K562 (cell line): ENCODE measurements around the gene CNP. TPM values are rescaled to one million over a fixed set of nuclear protein-coding genes. Genes with fewer than 3 reads are reported as not detected.

Experiments used
- BRF1 ChIP-seq: IDR thresholded peaks from 3 replicates; pipeline ENCODE4 v1.6.1; 2011; ENCODE audit warnings: borderline replicate concordance, mild to moderate bottlenecking; ENCODE audit not compliant: insufficient read length; ENCODE audit errors: extremely low read depth
- CHD2 ChIP-seq: IDR thresholded peaks from 2 replicates; pipeline ENCODE4 v1.6.1; 2011; ENCODE audit warnings: low read depth, low read length
- EGR1 ChIP-seq: fragments of 450-650 bp; conservative IDR thresholded peaks from 2 replicates; pipeline ENCODE4 v1.6.1; 2017; ENCODE audit warnings: mild to moderate bottlenecking
- ELF2 ChIP-seq: fragments of 250-450 bp; sonication (Bioruptor Pico); IDR thresholded peaks from 2 replicates; pipeline ENCODE4 v1.5.0; 2021; ENCODE audit warnings: mild to moderate bottlenecking
- GTF2E2 ChIP-seq: fragments of 200-800 bp; sonication (Bioruptor generic); IDR thresholded peaks from 2 replicates; pipeline ENCODE4 v1.6.1; 2016; ENCODE audit warnings: missing genetic modification characterization, missing compliant biosample characterization
- HOXB6 ChIP-seq: fragments of 250-450 bp; sonication (Bioruptor Pico); IDR thresholded peaks from 2 replicates; pipeline ENCODE4 v1.5.1; 2022; ENCODE audit warnings: mild to moderate bottlenecking, borderline replicate concordance
- KLF10 ChIP-seq: fragments of 250-450 bp; sonication (Bioruptor Pico); IDR thresholded peaks from 2 replicates; pipeline ENCODE4 v1.6.1; 2021; ENCODE audit warnings: matching md5 sums
- PML ChIP-seq: IDR thresholded peaks from 2 replicates; pipeline ENCODE4 v1.6.1; 2012; ENCODE audit warnings: low read length, inconsistent platforms
- SMAD2 ChIP-seq: fragments of 150-350 bp; IDR thresholded peaks from 2 replicates; pipeline ENCODE4 v1.6.1; 2014; ENCODE audit warnings: low read depth, mild to moderate bottlenecking, low read length
- TOE1 ChIP-seq, 2 experiments: fragments of 450-650 bp in 1 of 2; sonication (generic) in 1 of 2; formaldehyde crosslinking in 1 of 2; IDR thresholded peaks; 2 replicates each; pipeline versions ENCODE4 v1.7.1 to v1.8.0; 2016 to 2022; ENCODE audit warnings: borderline replicate concordance in 2 of 2, mild to moderate bottlenecking in 2 of 2, antibody characterized with exemption in 1 of 2, inconsistent platforms in 1 of 2, low read depth in 1 of 2, missing genetic modification reagents in 1 of 2, moderate library complexity in 1 of 2
- ZNF561 ChIP-seq: fragments of 450-650 bp; formaldehyde crosslinking; conservative IDR thresholded peaks from 2 replicates; pipeline ENCODE4 v1.4.0; 2020; ENCODE audit warnings: mild to moderate bottlenecking, moderate library complexity
- polyA plus RNA-seq, 8 experiments: library from polyadenylated mRNA; depleted of rRNA in 4 of 8; stranded (reverse) in 5 of 8; unstranded in 3 of 8; fragments of >200 nt; fragmentation: Nextera tagmentation in 2 of 8; fragmentation: Illumina TruSeq in 1 of 8; extraction: Ambion mirVana in 2 of 8; extraction: Trizol in 1 of 8; gene quantifications; 2 replicates each; pipeline versions ENCODE4 v1.2.1 to v1.2.3, GENCODE V29; 2011 to 2014; ENCODE audit warnings: inconsistent platforms in 1 of 8, missing spikeins in 1 of 8
- total RNA-seq, 7 experiments: library from RNA; depleted of rRNA in 6 of 7; stranded (reverse); fragments of >200 nt in 6 of 7; fragmentation: Illumina TruSeq in 2 of 7; extraction: Trizol in 2 of 7; gene quantifications; 2 replicates each; pipeline versions ENCODE4 v1.2.1 to v1.2.3, GENCODE V29; 2011 to 2021; ENCODE audit warnings: low replicate concordance in 1 of 7
- TF ChIP-seq, protein P1 (sequence below), 2 experiments: IDR thresholded peaks; 2 replicates each; pipeline ENCODE4 v1.6.1; 2012; ENCODE audit warnings: improper control_type of control experiment in 2 of 2, low read depth in 2 of 2, low read length in 2 of 2, borderline replicate concordance in 1 of 2
- TF ChIP-seq, protein P2 (sequence below): sonication (generic); formaldehyde crosslinking; IDR thresholded peaks from 2 replicates; pipeline ENCODE4 v1.8.1; 2023; ENCODE audit warnings: mild to moderate bottlenecking, missing genetic modification reagents
- TF ChIP-seq, protein P3 (sequence below): fragments of 250-450 bp; sonication (Bioruptor Pico); IDR thresholded peaks from 2 replicates; pipeline ENCODE4 v1.5.0; 2021; ENCODE audit warnings: mild to moderate bottlenecking, borderline replicate concordance
- TF ChIP-seq, protein P4 (sequence below), 3 experiments: IDR thresholded peaks in 2 of 3; conservative IDR thresholded peaks in 1 of 3; 2 replicates each; pipeline ENCODE4 v1.5.1; 2011 to 2012; ENCODE audit warnings: low read length in 3 of 3, mild to moderate bottlenecking in 3 of 3, control low read depth in 2 of 3, improper control_type of control experiment in 1 of 3, inconsistent platforms in 1 of 3, low read depth in 1 of 3, mixed read lengths in 1 of 3, moderate library complexity in 1 of 3; ENCODE audit not compliant: insufficient read depth in 2 of 3
- TF ChIP-seq, protein P5 (sequence below): fragments of 450-650 bp; formaldehyde crosslinking; IDR thresholded peaks from 2 replicates; pipeline ENCODE4 v1.4.0; 2020; ENCODE audit warnings: mild to moderate bottlenecking, mixed read lengths

The CNP gene
- total and polyA plus RNA-seq, 9 of the 15 experiments (the other 6 are each of a cell fraction or from before 2014, with no cell fraction given): 1.7 to 52.0 (median 29.1) TPM

DNA sequence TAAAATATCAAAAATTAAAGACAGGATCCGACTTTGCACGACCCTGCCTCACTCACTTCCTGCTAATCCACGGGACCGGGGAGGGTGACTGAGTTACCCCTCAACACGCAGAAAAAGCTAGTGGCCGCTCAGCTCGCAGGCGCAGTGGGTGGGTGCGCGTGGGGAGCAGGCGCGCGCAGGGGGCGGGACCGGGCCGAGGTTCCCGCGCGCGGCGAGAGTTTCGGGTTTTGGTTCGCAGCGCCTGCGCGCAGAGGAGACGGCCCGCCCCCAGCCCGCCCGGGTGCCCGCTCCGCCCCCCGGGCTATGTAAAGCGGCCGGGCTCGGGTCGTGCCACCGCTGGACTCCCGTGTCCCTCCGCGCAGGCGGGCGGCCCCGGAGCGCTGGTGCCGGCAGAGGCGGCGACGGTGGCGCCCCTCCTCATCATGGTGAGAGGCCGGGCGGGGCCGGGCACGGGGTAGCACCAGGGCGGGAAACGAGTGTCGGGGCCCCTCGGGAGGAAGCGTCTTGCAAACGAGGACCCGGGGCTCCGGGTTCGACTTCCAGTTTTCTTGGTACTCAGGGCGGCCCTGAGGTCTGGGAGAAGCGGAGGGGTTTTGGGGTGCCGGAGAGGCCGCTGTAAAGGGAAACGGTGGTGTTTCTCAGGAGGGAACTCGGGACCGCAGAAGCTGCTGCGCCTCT is at the start of gene CNP (continued):
- TF ChIP-seq, protein P1, sequence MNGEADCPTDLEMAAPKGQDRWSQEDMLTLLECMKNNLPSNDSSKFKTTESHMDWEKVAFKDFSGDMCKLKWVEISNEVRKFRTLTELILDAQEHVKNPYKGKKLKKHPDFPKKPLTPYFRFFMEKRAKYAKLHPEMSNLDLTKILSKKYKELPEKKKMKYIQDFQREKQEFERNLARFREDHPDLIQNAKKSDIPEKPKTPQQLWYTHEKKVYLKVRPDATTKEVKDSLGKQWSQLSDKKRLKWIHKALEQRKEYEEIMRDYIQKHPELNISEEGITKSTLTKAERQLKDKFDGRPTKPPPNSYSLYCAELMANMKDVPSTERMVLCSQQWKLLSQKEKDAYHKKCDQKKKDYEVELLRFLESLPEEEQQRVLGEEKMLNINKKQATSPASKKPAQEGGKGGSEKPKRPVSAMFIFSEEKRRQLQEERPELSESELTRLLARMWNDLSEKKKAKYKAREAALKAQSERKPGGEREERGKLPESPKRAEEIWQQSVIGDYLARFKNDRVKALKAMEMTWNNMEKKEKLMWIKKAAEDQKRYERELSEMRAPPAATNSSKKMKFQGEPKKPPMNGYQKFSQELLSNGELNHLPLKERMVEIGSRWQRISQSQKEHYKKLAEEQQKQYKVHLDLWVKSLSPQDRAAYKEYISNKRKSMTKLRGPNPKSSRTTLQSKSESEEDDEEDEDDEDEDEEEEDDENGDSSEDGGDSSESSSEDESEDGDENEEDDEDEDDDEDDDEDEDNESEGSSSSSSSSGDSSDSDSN (IDR thresholded peaks at IDR 0.05; ENCODE audit: borderline replicate concordance in 1 of 2, low read depth in 2 of 2, low read length in 2 of 2): 0 out of 4 replicates have a peak, but pooled peaks of 1 of the 2 experiments have one; percentile 34
- TF ChIP-seq HOXB6 (CRISPR knock-in tag): no peak
- TF ChIP-seq, protein P2, sequence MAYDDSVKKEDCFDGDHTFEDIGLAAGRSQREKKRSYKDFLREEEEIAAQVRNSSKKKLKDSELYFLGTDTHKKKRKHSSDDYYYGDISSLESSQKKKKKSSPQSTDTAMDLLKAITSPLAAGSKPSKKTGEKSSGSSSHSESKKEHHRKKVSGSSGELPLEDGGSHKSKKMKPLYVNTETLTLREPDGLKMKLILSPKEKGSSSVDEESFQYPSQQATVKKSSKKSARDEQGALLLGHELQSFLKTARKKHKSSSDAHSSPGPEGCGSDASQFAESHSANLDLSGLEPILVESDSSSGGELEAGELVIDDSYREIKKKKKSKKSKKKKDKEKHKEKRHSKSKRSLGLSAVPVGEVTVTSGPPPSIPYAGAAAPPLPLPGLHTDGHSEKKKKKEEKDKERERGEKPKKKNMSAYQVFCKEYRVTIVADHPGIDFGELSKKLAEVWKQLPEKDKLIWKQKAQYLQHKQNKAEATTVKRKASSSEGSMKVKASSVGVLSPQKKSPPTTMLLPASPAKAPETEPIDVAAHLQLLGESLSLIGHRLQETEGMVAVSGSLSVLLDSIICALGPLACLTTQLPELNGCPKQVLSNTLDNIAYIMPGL (CRISPR knock-in tag): no peak
- TF ChIP-seq TOE1 (IDR thresholded peaks at IDR 0.05; ENCODE audit: borderline replicate concordance): no peak
- TF ChIP-seq TOE1 (CRISPR knock-in tag; IDR thresholded peaks at IDR 0.05; ENCODE audit: borderline replicate concordance, low read depth): no peak
- TF ChIP-seq, protein P3, sequence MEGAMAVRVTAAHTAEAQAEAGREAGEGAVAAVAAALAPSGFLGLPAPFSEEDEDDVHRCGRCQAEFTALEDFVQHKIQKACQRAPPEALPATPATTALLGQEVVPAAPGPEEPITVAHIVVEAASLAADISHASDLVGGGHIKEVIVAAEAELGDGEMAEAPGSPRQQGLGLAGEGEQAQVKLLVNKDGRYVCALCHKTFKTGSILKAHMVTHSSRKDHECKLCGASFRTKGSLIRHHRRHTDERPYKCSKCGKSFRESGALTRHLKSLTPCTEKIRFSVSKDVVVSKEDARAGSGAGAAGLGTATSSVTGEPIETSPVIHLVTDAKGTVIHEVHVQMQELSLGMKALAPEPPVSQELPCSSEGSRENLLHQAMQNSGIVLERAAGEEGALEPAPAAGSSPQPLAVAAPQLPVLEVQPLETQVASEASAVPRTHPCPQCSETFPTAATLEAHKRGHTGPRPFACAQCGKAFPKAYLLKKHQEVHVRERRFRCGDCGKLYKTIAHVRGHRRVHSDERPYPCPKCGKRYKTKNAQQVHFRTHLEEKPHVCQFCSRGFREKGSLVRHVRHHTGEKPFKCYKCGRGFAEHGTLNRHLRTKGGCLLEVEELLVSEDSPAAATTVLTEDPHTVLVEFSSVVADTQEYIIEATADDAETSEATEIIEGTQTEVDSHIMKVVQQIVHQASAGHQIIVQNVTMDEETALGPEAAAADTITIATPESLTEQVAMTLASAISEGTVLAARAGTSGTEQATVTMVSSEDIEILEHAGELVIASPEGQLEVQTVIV: no peak
- no peak for TF ChIP-seq BRF1
- TF ChIP-seq KLF10 (CRISPR knock-in tag): no peak
- no peak for TF ChIP-seq ELF2 (CRISPR knock-in tag)
- peak; percentile 98 for TF ChIP-seq CHD2
- TF ChIP-seq GTF2E2 (tag): no peak
- TF ChIP-seq PML: peak; percentile 4; the same call in 1 of the 2 replicates
- TF ChIP-seq, protein P4, sequence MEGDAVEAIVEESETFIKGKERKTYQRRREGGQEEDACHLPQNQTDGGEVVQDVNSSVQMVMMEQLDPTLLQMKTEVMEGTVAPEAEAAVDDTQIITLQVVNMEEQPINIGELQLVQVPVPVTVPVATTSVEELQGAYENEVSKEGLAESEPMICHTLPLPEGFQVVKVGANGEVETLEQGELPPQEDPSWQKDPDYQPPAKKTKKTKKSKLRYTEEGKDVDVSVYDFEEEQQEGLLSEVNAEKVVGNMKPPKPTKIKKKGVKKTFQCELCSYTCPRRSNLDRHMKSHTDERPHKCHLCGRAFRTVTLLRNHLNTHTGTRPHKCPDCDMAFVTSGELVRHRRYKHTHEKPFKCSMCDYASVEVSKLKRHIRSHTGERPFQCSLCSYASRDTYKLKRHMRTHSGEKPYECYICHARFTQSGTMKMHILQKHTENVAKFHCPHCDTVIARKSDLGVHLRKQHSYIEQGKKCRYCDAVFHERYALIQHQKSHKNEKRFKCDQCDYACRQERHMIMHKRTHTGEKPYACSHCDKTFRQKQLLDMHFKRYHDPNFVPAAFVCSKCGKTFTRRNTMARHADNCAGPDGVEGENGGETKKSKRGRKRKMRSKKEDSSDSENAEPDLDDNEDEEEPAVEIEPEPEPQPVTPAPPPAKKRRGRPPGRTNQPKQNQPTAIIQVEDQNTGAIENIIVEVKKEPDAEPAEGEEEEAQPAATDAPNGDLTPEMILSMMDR (IDR thresholded peaks at IDR 0.05 in 2 of 3, conservative IDR thresholded peaks at IDR 0.05 in 1 of 3; ENCODE audit: insufficient read depth in 2 of 3, low read depth in 1 of 3, low read length in 3 of 3): 0 out of 6 replicates have a peak, but pooled peaks of 1 of the 3 experiments have one; percentile 2
- TF ChIP-seq, protein P5, sequence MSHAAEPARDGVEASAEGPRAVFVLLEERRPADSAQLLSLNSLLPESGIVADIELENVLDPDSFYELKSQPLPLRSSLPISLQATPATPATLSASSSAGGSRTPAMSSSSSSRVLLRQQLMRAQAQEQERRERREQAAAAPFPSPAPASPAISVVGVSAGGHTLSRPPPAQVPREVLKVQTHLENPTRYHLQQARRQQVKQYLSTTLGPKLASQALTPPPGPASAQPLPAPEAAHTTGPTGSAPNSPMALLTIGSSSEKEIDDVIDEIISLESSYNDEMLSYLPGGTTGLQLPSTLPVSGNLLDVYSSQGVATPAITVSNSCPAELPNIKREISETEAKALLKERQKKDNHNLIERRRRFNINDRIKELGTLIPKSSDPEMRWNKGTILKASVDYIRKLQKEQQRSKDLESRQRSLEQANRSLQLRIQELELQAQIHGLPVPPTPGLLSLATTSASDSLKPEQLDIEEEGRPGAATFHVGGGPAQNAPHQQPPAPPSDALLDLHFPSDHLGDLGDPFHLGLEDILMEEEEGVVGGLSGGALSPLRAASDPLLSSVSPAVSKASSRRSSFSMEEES (CRISPR knock-in tag): no peak
- peak; percentile 60 for TF ChIP-seq EGR1
- TF ChIP-seq ZNF561 (CRISPR knock-in tag): no peak
- no peak for TF ChIP-seq SMAD2
